ENCODE results near the gene DPY19L1. TPM values are rescaled to one million over a fixed set of nuclear protein-coding genes. Genes with fewer than 3 reads are reported as not detected.
"Not testable (repeated sequence)": the region's sequence is repeated elsewhere in the genome, so short reads cannot be mapped to it uniquely, and the experiment has no call there.

Gene DPY19L1
- total and polyA plus RNA-seq, 5 donors: 11.9 to 36.6 (median 31.5) TPM

GRCh38 chr7:34947427-34947826, 89.9 kb downstream of the DPY19L1 start:
- H3K4me1 ChIP-seq (ENCODE audit: control insufficient read depth, insufficient read depth, low read length); intact Hi-C loops (cut with DNase I); DNase-seq; H3K27me3 ChIP-seq (ENCODE audit: control insufficient read depth, insufficient read depth); H3K27ac ChIP-seq (ENCODE audit: low read length); H3K4me3 ChIP-seq (ENCODE audit: low read length); H3K9me3 ChIP-seq (ENCODE audit: control insufficient read depth, low read length); ATAC-seq: not testable (repeated sequence)
- WGBS: 41% methylated on average over 2 of the region's 2 CpGs

- no peaks in the 10 kb centered on the region for H3K9me3 ChIP-seq (ENCODE audit: control insufficient read depth, low read length)
- H3K27ac ChIP-seq (ENCODE audit: low read length): no peak overlapping the region
- no peak overlapping the region for H3K4me3 ChIP-seq (ENCODE audit: low read length)
- 49% methylated on average over 4 of the region's 4 CpGs for WGBS
- intact Hi-C loops (cut with DNase I): no loop called here
- H3K4me1 ChIP-seq (ENCODE audit: control insufficient read depth, insufficient read depth, low read length): no peaks in the 10 kb centered on the region
- DNase-seq (no peak), ATAC-seq (peak in 1 of 2 donors; percentile 29)
- no peaks in the 10 kb centered on the region for H3K27me3 ChIP-seq (ENCODE audit: control insufficient read depth, insufficient read depth)
These were observed 90.8 kb downstream of the DPY19L1 start for GRCh38 chr7:34946486-34946885.

DNA sequence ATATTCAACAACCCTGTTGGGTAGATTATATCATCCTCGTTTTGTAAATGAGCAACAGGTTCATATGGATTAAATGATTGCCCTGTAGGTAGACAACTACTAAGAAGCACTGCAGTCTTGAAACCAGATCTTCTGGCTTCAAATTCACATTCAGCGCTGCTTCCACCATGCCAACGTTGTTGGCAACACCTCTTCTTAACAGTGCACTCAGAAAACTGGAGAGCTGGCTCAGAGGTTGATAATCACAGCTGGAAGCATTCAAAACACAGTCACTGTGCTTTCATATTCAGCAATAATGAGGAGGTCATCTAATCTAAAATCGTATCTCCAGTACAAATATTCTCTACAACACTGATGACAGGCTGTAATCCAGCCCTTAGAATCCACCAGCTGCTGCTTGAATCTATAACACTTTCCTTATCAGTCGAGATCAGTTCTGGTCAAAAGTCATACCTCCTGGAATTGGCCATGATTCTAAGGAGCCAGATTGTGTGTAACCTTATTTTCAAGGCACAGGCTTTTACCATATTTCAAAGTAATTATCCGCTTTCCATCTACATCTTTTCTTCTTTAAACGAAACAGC, 91.3 kb downstream of the DPY19L1 start:
- H3K27ac ChIP-seq (ENCODE audit: low read length); intact Hi-C loops (cut with DNase I); ATAC-seq; H3K4me1 ChIP-seq (ENCODE audit: control insufficient read depth, insufficient read depth, low read length); H3K4me3 ChIP-seq (ENCODE audit: low read length); DNase-seq; H3K27me3 ChIP-seq (ENCODE audit: control insufficient read depth, insufficient read depth); H3K9me3 ChIP-seq (ENCODE audit: control insufficient read depth, low read length): not testable (repeated sequence)
- 61% methylated on average over 7 of the region's 7 CpGs for WGBS

GRCh38 chr7:34939175-34939574, 98.1 kb downstream of the DPY19L1 start:
- no peaks in the 10 kb centered on the region for H3K27me3 ChIP-seq (ENCODE audit: control insufficient read depth, insufficient read depth)
- ATAC-seq (no peak), DNase-seq (no peak)
- H3K9me3 ChIP-seq (ENCODE audit: control insufficient read depth, low read length): no peaks in the 10 kb centered on the region
- intact Hi-C loops (cut with DNase I): no loop called here
- H3K4me3 ChIP-seq (ENCODE audit: low read length): no peak overlapping the region
- H3K4me1 ChIP-seq (ENCODE audit: control insufficient read depth, insufficient read depth, low read length): no peaks in the 10 kb centered on the region
- WGBS: 87% methylated on average over 6 of the region's 6 CpGs
- H3K27ac ChIP-seq (ENCODE audit: low read length): no peak overlapping the region

GRCh38 chr7:34935735-34936165, 101.5 kb downstream of the DPY19L1 start:
- H3K4me3 ChIP-seq (ENCODE audit: low read length); intact Hi-C loops (cut with DNase I); H3K4me1 ChIP-seq (ENCODE audit: control insufficient read depth, insufficient read depth, low read length); DNase-seq; H3K27me3 ChIP-seq (ENCODE audit: control insufficient read depth, insufficient read depth); H3K9me3 ChIP-seq (ENCODE audit: control insufficient read depth, low read length); H3K27ac ChIP-seq (ENCODE audit: low read length); ATAC-seq: not testable (repeated sequence)
- 70% methylated on average over 2 of the region's 2 CpGs for WGBS

- ATAC-seq (no peak), DNase-seq (no peak)
- no peaks in the 10 kb centered on the region for H3K4me1 ChIP-seq (ENCODE audit: control insufficient read depth, insufficient read depth, low read length)
- intact Hi-C loops (cut with DNase I): no loop called here
- H3K27me3 ChIP-seq (ENCODE audit: control insufficient read depth, insufficient read depth): no peaks in the 10 kb centered on the region
- H3K9me3 ChIP-seq (ENCODE audit: control insufficient read depth, low read length): no peaks in the 10 kb centered on the region
- H3K27ac ChIP-seq (ENCODE audit: low read length): no peak overlapping the region
- H3K4me3 ChIP-seq (ENCODE audit: low read length): no peak overlapping the region
- 99% methylated on average over 1 of the region's 1 CpG for WGBS
These were observed 105.5 kb downstream of the DPY19L1 start for GRCh38 chr7:34931739-34932138.

DNA sequence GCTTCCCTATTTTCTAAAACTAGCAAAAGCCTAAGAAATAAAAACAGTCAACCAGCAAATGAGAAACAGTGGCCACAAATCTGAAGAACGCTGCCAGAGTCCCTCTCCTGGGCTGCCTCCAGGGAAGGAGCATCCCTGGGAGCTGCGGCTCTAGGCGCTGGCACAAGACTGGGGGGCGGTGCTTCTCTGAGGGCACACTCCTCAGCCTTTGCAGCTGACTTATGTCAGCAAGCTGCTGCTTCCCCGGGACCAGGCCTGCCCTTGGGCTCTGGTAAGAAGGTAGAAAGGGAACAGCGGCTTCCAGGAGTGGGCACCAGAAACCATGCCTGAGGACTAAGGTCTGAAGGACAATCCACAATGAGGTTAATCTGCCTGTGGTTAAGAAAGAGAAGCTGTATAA, 107.5 kb downstream of the DPY19L1 start:
- not testable (repeated sequence) for H3K4me1 ChIP-seq (ENCODE audit: control insufficient read depth, insufficient read depth, low read length); H3K9me3 ChIP-seq (ENCODE audit: control insufficient read depth, low read length); ATAC-seq; H3K4me3 ChIP-seq (ENCODE audit: low read length); H3K27me3 ChIP-seq (ENCODE audit: control insufficient read depth, insufficient read depth); H3K27ac ChIP-seq (ENCODE audit: low read length)
- WGBS: 76% methylated on average over 6 of the region's 6 CpGs
- DNase-seq: peak in 2 of 3 donors; percentile 29 to 30
- intact Hi-C loops (cut with DNase I): loop anchor here in 1 of 4 donors (10.0 kb wide), 1 partner anchor 105 kb away; no protein-coding TSS in a partner anchor

DNA sequence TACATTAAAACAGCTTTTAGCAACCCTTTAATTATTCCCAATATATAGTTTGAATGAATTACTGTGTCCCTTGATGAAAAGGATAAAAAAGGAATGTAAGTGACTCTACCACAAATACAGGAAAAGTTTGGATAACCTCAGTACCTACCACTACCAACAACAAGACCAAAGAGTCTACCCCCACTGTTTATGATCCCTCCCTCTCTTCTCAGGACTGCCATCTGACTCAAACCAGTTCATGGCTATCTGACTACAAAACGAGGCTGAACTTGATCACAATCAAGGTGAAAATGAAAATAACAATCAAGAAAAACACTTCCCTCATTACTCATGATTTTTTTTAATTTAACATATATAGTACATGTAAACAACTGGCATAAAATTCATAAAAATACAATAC, 108.7 kb downstream of the DPY19L1 start:
- intact Hi-C loops (cut with DNase I): loop anchor here in 1 of 4 donors (10.0 kb wide), 1 partner anchor 104 kb away; no protein-coding TSS in a partner anchor
- H3K27ac ChIP-seq (ENCODE audit: low read length): no peak overlapping the region
- 65% methylated on average over 1 of the region's 1 CpG for WGBS
- H3K9me3 ChIP-seq (ENCODE audit: control insufficient read depth, low read length): no peaks in the 10 kb centered on the region
- ATAC-seq: no peak
- no peaks in the 10 kb centered on the region for H3K4me1 ChIP-seq (ENCODE audit: control insufficient read depth, insufficient read depth, low read length)
- no peak overlapping the region for H3K4me3 ChIP-seq (ENCODE audit: low read length)
- no peaks in the 10 kb centered on the region for H3K27me3 ChIP-seq (ENCODE audit: control insufficient read depth, insufficient read depth)
- DNase-seq: no peak

DNA sequence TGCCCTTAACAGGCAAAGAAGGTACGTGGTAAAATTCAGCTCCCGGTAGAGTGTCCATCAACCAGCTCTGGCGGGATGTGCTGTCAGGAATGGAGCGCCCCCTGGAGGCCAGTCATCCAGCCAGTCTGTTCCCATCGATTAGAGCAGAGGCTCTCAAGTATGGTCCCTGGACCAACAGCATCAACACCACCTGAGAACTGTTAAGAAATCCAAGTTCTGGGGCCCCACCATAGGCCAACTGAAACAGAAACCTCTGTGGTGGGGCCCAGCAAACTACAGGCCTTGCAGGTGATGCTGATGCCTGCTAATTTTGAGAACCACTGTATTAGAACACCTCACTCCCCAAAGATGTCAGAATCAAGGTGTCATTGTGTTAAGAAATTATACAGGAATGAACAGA, 109.2 kb downstream of the DPY19L1 start:
- no peaks in the 10 kb centered on the region for H3K9me3 ChIP-seq (ENCODE audit: control insufficient read depth, low read length)
- H3K4me1 ChIP-seq (ENCODE audit: control insufficient read depth, insufficient read depth, low read length): no peaks in the 10 kb centered on the region
- ATAC-seq (peak in 1 of 2 donors; percentile 45), DNase-seq (peak; percentile 44 to 67 (median 66))
- intact Hi-C loops (cut with DNase I): loop anchor here in 1 of 4 donors (10.0 kb wide), 1 partner anchor 103 kb away; no protein-coding TSS in a partner anchor
- 57% methylated on average over 5 of the region's 5 CpGs for WGBS
- no peak overlapping the region for H3K4me3 ChIP-seq (ENCODE audit: low read length)
- H3K27ac ChIP-seq (ENCODE audit: low read length): no peak overlapping the region
- H3K27me3 ChIP-seq (ENCODE audit: control insufficient read depth, insufficient read depth): no peaks in the 10 kb centered on the region

GRCh38 chr7:34920470-34920869, 116.8 kb downstream of the DPY19L1 start:
- H3K4me1 ChIP-seq (ENCODE audit: control insufficient read depth, insufficient read depth, low read length); H3K9me3 ChIP-seq (ENCODE audit: control insufficient read depth, low read length); H3K27ac ChIP-seq (ENCODE audit: low read length); DNase-seq; ATAC-seq; H3K27me3 ChIP-seq (ENCODE audit: control insufficient read depth, insufficient read depth); H3K4me3 ChIP-seq (ENCODE audit: low read length): not testable (repeated sequence)
- intact Hi-C loops (cut with DNase I): loop anchor here in 1 of 4 donors (10.0 kb wide), 1 partner anchor 96 kb away; no protein-coding TSS in a partner anchor
- WGBS: 83% methylated on average over 4 of the region's 4 CpGs

GRCh38 chr7:34919038-34919437, 118.2 kb downstream of the DPY19L1 start:
- intact Hi-C loops (cut with DNase I); H3K27ac ChIP-seq (ENCODE audit: low read length); H3K9me3 ChIP-seq (ENCODE audit: control insufficient read depth, low read length); ATAC-seq; H3K4me3 ChIP-seq (ENCODE audit: low read length); H3K4me1 ChIP-seq (ENCODE audit: control insufficient read depth, insufficient read depth, low read length); H3K27me3 ChIP-seq (ENCODE audit: control insufficient read depth, insufficient read depth); DNase-seq: not testable (repeated sequence)
- WGBS: 69% methylated on average over 2 of the region's 2 CpGs
